DMS153 treated with DMSO at 0.1 percent for 48 hours (cell line): ENCODE results near the gene ZBED6.
"Not testable (repeated sequence)": the region's sequence is repeated elsewhere in the genome, so short reads cannot be mapped to it uniquely, and the experiment has no call there.

Experiments
- DNase-seq: peaks from one replicate; lab custom pipeline; 2025; ENCODE audit not compliant: unreplicated experiment; lab: John Stamatoyannopoulos, UW

The ZBED6 gene, protein sequence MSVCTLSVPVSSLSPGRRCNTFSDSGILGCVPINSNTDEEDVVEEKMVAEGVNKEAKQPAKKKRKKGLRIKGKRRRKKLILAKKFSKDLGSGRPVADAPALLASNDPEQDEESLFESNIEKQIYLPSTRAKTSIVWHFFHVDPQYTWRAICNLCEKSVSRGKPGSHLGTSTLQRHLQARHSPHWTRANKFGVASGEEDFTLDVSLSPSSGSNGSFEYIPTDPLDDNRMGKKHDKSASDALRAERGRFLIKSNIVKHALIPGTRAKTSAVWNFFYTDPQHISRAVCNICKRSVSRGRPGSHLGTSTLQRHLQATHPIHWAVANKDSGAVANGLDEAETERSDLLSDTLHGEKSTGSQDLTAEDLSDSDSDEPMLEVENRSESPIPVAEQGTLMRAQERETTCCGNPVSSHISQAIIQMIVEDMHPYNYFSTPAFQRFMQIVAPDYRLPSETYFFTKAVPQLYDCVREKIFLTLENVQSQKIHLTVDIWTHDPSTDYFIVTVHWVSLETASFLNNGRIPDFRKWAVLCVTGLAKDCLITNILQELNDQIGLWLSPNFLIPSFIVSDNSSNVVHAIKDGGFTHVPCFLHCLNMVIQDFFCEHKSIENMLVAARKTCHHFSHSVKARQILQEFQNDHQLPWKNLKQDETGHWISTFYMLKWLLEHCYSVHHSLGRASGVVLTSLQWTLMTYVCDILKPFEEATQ (N-terminal part only)

GRCh38 chr1:203795441-203796235, at the start of gene ZBED6, which contains the start of gene ZC3H11A:
Gene ZBED6 (plus strand): TSS chr1:203795623. CDS start chr1:203797523, 1,900 bp downstream.
Gene ZC3H11A (plus strand): TSS chr1:203795623. CDS start chr1:203817071, 21,448 bp downstream.
- DNase-seq: peak; percentile 99

GRCh38 chr1:203746281-203746680, 49.1 kb upstream of the ZBED6 start:
- no peak for DNase-seq

DNA sequence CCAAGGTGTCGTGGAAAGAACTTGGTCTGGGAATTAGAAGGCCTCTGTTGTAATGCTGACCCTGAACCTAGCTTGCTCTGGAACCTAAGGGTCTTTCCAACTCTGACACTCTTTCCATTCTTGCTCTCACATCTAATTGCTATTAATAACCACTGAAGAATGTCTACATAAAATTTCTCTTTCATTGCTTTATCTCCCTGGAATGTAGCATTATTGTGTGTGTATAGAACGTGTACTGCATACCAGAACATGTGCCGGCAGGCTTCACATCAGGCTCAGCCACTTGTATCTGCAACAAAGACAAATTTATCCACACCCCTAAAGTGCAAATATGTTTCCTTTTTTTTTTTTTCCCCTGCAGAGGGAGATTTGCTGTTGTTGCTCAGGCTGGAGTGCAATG, 44.4 kb upstream of the ZBED6 start:
- DNase-seq: no peak

- not testable (repeated sequence) for DNase-seq
Observed at GRCh38 chr1:203751618-203752361, 43.6 kb upstream of the ZBED6 start.

- DNase-seq: no peak
Observed at GRCh38 chr1:203754455-203754864, 41.0 kb upstream of the ZBED6 start.

GRCh38 chr1:203756036-203756435, 39.4 kb upstream of the ZBED6 start:
- no peak for DNase-seq

- not testable (repeated sequence) for DNase-seq
Observed at GRCh38 chr1:203758749-203759148, 36.7 kb upstream of the ZBED6 start.

DNA sequence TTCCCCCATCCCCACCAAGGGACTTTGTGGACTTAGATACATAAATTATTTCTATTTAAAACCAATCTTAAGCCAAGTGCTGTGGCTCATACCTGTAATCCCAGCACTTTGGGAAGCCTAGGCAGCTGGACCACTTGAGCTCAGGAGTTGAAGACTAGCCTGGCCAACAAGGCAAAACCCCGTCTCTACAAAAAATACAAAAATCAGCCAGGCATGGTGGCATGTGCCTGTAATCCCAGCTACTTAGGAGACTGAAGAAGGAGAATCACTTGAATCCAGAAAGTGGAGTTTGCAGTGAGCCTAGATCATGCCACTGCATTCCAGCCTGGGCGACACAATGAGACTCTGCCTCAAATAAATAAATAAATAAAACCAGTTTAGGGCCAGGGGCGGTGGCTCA, 34.9 kb upstream of the ZBED6 start:
- no peak for DNase-seq

GRCh38 chr1:203761958-203762357, 33.5 kb upstream of the ZBED6 start:
- DNase-seq: not testable (repeated sequence)

DNA sequence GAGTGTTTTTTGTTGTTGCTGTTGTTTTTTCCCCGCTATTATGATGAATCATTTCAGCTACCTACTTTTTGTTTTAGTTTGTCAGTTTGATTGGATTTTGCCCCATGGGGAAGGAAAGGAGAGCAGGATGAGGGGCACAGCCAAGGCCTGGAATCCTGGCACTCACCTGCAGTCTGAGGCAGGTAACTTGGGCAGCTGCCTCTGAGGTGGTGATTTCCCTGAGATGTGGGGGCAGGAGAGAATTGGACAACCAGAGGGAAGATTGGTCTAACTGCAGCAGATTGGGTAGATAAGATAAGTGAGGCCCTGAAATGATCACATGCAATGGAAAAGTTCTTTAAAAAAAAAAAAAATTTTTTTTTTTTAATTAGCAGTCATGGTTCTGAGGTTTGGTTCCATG, 31.9 kb upstream of the ZBED6 start:
- DNase-seq: no peak

- no peak for DNase-seq
Observed at GRCh38 chr1:203764105-203765028, 31.1 kb upstream of the ZBED6 start.

GRCh38 chr1:203765029-203765837, 30.2 kb upstream of the ZBED6 start, which contains the start of gene LAX1:
Gene LAX1 (plus strand): TSS chr1:203765183. CDS start chr1:203765566, 383 bp downstream.
- DNase-seq: no peak

- no peak for DNase-seq
Observed at GRCh38 chr1:203768256-203768655, 27.2 kb upstream of the ZBED6 start.

DNA sequence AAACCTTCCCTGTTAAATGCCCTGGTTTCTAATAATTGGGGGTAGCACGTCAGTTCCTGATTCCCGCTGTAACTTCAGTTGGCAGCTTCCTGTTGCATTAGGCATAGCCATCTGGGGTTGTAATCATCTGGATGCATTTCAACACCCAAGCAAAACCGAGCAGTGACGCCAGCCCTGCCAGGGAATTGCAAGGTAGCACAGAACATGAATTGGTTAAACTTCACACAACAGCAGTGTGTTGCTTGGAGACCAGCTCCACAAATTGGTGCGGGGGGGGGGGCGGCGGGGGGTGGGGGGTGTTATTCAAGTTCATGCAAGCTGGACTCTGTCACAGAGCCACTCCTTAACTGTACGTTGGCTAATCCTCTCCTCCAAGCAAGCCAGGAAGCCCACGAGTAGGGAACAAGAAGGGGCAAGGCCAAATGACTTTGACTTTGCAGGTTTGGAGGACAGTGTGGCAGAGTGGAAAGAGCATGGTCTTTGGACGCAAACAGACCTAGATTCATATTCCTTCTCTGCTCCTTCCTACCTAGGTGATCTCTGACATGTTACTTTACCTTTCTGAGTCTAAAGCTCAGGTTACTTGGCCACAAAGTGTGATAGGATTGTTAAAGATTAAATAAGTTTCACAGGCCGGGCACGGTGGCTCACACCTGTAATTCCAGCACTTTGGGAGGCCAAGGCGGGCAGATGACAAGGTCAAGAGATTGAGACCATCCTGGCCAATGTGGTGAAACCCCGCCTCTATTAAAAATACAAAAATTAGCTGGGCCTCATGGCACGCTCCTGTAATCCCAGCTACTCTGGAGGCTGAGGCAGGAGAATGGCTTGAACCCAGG, 25.7 kb upstream of the ZBED6 start:
- peak; percentile 27 for DNase-seq

DNA sequence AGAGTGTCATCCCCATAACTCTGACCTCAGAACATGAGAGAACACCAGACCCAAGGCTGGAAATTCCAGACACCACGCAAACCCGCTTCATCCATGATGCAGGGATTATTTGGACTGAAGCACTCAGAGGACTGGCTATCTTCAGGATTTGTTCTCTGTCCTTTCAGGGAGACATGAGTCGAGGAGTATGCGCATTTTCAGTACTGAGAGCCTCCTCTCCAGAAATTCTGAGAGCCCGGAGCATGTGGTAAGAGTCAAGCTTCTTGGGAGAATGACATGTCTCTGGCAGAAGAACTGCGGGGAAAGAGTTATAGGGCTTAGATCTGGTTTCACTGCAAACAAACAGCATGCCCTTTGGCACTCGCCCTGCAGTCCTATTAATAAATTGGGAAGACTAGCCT, 23.5 kb upstream of the ZBED6 start:
- DNase-seq: no peak

GRCh38 chr1:203772836-203773235, 22.6 kb upstream of the ZBED6 start:
- DNase-seq: no peak

GRCh38 chr1:203776636-203777035, 18.8 kb upstream of the ZBED6 start:
- no peak for DNase-seq

DNA sequence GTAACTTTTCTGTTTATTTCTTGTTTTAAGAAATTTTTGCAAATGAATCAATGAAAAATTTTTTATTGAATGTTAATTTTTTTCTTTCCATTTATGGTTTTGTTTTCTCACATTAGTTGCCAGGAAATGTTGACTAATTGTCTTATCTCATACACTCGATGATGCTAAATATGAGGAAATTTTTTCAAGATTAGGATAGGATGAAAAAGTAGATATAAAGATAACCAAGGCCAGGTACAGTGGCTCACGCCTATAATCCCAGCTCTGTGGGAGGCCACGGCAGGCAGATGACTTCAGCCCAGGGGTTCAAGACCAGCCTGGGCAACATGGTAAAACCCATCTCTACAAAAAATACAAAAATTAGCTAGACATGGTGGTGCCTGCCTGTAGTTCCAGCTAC, 17.8 kb upstream of the ZBED6 start:
- DNase-seq: no peak
